HG02642 (cell line): ENCODE data around the gene G6PC3.
"Not testable (repeated sequence)": the region's sequence is repeated elsewhere in the genome, so short reads cannot be mapped to it uniquely, and the experiment has no call there.

Source experiments
- ATAC-seq: cut with Tn5 transposase; IDR thresholded peaks from one replicate; pipeline ENCODE4 v1.9.1; 2021; ENCODE audit warnings: mild to moderate bottlenecking; ENCODE audit not compliant: unreplicated experiment, poor library complexity

Gene G6PC3

DNA sequence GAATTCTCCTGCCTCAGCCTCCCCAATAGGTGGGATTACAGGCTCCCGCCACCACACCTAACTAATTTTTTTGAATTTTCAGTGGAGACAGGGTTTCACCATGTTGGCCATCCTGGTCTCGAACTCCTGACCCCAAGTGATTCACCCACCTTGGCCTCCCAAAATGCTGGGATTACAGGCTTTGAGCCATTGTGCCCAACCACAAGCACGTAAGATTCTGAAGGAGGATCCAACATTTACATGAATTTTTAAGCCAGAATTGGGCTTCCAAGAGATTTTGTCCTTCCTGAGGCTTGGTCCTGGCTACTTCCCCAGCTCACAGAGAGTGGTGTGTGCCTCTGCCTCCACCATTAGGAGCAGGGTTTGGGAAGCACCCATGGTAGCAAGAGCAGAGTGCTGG lies 11.1 kb downstream of the G6PC3 start:
- no peak for ATAC-seq

- no peak for ATAC-seq
These were observed 11.9 kb downstream of the G6PC3 start for GRCh38 chr17:44082256-44082927.

- ATAC-seq = no peak
These were observed 12.8 kb downstream of the G6PC3 start for GRCh38 chr17:44083250-44083849.

DNA sequence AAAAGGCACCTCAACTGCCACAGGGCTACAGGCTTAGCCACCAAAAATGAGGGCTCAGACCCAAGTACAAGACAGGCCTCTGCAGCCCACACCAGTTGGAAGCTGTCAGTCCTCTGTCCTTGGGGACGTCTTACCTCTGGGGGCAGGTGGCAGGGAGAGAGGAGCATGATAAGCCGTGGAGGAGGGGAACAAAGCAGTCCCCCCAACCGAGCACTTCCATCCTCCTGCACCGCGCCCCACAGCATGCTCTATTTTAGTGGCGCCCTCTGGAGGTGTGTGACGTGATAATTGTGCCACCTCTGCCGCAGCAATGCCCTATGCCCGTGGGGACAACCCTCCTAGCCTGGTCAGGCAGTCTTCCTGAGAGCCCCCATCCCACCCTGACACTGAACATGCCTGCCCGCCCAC lies 13.6 kb downstream of the G6PC3 start:
- no peak for ATAC-seq

DNA sequence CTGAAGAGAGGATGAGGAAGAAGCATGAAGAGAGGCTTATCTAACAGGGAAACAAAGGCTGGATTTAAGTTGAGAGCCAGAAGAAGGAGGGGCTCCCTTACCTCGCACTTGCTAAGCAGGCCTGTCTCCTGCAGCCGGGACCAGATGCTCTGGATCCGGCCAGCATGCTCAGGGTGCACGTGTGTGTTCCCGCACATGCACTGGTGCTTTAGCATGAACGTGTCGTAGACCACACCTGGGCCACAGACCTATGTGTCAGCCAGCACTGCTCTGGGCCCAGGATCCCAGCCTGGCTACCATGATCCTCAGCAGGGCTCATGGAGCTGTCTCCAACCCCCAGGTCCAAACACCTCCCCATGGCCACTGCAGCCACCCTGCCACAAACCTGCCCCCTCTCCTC lies 14.4 kb downstream of the G6PC3 start:
- no peak for ATAC-seq

- ATAC-seq = no peak
These were observed 15.4 kb downstream of the G6PC3 start for GRCh38 chr17:44085908-44086307.

- ATAC-seq = no peak
These were observed 16.1 kb downstream of the G6PC3 start for GRCh38 chr17:44086364-44087311.

DNA sequence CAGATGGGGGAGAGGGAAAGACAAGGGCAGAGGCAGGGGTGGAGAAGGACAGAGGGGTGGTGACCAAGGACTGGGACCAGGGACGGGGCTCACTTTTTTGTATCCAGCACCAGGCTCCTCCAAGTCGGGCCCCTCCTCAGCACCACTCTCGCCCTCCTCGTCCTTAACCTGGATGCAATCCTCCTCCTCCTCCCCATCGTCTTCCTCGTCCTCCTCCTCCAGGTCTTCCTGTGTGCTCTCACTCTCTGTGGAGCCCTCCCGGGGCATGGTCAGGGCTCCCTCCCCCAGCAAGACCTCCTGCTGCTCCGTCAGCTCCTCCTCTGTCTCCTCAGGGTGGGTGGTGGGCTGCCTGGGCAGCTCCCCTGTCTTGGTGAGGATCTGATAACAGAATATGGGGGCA lies 16.8 kb downstream of the G6PC3 start:
- no peak for ATAC-seq

DNA sequence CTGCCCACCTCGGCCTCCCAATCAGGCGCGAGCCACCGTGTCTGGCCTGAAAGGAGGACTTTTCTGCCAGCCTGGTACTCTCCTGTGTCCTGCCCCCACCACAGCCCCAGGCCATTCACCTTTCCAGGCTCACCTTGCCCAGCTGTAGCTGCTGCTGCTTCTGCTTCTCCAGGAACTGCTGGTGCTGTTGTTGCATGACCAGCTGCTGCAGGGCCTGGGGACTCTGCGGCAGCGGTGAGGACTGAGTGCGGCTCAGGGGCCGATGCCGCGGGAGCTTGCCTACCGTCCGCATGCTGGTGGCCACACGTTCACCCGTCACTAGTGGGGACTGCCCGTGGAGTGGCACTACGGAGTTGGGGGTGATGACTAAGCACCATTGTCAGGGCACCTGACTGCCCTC lies 17.7 kb downstream of the G6PC3 start:
- ATAC-seq = no peak

- no peak for ATAC-seq
These were observed 20.9 kb downstream of the G6PC3 start for GRCh38 chr17:44091200-44091997.

DNA sequence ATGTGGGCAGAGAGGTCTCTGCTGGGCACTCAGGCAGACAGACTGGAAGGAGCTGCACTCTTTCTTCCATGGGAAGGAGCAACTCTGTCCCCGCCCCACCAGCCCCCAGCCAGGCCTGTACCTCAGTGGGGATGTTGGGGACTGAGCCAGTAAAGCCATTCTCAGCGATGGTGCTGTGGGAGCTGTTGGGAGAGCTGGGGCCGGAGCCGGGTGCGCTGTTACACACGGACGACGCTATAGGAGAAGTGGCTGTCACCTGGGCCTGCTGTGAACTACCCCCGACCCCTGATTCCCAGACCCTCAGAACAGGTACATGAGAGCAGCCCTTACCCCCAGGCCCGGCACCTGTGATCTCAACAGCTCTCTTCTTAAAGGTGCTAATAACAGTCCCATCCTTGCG lies 21.5 kb downstream of the G6PC3 start:
- no peak for ATAC-seq

DNA sequence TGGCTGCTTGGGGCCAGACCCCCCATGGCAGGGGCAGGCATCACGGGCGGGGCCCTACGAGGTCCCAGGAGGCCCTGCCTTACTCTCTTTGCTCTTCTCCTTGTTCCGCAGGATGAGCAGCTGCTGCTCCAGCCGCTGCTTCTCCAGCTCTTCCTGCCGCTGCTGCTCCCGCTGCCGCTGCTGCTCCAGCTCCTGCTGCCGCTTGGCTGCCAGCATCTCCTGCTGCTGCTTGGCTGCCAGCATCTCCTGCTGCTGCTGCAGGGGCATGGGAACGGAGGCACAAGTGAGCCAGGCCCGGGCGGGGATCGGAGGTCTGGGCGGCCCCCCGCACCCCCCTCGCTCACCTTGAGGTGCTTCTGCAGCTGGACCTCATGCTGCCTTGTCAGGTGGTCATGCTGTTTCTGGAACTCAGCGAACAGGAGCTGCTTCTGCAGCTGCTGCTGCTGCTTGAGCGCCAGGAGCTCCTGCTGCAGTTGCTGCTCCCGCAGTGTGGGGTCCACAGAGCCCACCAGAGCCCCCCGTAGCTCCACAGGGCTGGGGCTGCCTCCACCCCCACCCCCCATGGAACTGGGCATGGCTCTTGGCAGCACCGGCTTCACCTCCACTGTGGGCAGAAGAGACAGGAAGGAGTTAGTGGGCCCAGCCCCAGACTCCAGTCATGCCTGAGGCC lies 22.8 kb downstream of the G6PC3 start:
- no peak for ATAC-seq

DNA sequence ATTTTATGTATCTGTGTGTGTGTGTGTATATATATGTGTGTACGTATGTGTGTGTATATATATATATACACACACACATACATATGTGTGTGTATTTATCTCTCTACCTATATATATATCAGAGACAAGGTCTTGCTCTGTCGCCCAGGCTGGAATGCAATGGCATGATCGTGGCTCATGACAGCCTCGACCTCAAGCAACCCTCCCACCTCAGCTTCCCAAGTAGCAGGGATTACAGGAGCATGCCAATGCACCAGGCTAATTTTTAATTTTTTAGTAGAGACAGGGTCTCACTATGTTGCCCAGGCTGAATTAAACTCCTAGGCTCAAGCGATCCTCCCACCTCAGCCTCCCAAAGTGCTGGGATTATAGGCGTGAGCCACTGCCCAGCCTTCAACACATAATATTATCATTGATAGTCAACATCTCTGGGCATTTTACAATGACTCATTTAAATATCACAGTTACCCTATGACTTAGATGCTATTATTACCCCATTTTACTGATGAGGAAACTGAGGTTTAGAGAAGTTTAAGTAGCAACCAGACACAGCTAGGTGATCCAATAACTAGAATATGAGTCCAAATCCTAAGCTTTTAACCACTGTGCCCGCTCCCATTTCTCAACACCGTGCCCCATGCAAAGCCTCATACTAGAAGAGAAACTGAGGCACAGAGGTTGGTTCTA lies 24.3 kb downstream of the G6PC3 start:
- no peak for ATAC-seq

GRCh38 chr17:44095388-44095646 lies 24.8 kb downstream of the G6PC3 start:
- no peak for ATAC-seq

GRCh38 chr17:44095647-44096496 lies 25.3 kb downstream of the G6PC3 start:
- ATAC-seq = no peak

DNA sequence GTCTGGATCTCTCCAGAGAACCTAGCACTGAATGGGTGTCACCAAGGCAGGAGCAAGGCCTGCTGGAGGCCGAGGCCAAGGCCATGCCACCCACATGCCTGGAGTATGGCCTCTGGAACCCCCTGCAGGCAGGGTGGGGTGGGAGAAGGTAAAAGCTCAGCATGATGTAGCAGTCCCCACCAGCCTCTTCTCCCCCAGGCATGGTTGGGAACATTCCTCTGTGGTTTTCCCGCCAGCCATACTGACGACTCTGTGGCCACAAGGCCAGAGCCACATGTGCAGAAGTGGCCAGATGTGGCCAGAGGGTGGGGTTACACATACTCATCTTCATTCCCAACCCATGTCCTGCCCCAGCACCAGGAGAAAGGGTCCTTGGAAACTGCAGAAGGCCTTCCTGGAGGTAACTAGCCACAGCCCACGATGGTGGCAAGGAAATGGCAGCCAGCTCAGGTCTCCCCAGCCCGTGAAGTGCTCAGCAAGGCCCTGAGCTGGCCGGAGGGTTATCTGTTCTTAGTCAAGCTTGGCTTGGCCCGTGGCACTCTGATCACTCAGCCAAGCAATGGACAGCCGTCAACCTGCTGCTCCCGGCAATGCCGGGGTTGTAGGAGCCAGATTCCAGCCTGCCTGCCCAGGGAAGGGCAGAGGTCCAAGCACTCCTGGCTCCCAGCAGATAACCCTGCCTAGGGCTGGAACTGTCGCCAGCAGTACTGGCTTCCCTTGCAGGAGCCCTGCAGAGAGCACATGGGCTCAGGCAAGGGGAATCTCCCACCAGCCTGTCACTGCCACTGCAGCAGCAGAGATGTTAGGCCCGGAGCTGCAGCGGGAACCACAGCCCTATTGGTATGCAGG lies 26.8 kb downstream of the G6PC3 start:
- no peak for ATAC-seq

DNA sequence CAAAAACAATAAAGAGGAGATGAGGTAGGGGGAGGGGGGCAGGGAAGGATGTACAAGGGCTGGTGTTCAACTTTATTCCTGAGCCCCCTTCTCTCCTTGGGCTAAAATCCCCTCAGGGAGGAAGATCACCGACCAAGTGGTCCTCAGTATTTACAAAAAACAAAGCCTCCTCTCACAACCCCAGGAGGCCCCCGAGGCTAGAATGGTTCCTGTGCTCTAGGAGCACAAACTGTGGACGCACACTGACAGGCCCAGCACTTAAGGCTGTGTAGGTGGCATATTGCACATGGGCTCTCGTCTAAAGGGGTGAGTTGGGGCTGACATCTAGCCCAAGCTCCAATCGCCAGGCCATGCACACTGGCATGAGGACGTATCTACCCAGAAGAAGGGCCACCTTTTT lies 31.3 kb downstream of the G6PC3 start:
- not testable (repeated sequence) for ATAC-seq
